ENCODE measurements around the gene S1PR4.

Gene S1PR4

GRCh38 chr19:3157096-3157845 is 21.3 kb upstream of the S1PR4 start:
- Histone ChIP-seq H3K9me3 (ENCODE audit: insufficient read depth, low read length) (no peaks in the 10 kb centered on the region), H3K4me2 (ENCODE audit: low read depth, low read length, poor library complexity, severe bottlenecking) (no peak overlapping the region), H3K27ac (ENCODE audit: low read depth, low read length) (no peak overlapping the region), H3K4me3 (ENCODE audit: insufficient read depth, low read length, poor library complexity, severe bottlenecking) (no peak overlapping the region), H3K79me2 (ENCODE audit: insufficient read depth, low read length) (no peaks in the 10 kb centered on the region), H2AFZ (ENCODE audit: low read depth, low read length, severe bottlenecking) (no peak overlapping the region), H3K36me3 (ENCODE audit: low read length) (no peaks in the 10 kb centered on the region), H3K27me3 (ENCODE audit: low read length) (no peaks in the 10 kb centered on the region), H3K9ac (ENCODE audit: low read length) (no peak overlapping the region), H3K9me2 (replicated peaks; ENCODE audit: insufficient read depth, low read length) (no peaks in the 10 kb centered on the region), H4K20me1 (ENCODE audit: low read depth, low read length) (no peaks in the 10 kb centered on the region), H3F3A (ENCODE audit: insufficient read depth) (no peaks in the 10 kb centered on the region)
- TF ChIP-seq EZH2phosphoT487 (conservative IDR thresholded peaks at IDR 0.05; ENCODE audit: low read length) (no peak), CTCF (IDR thresholded peaks at IDR 0.05; ENCODE audit: insufficient read depth, low read length, poor library complexity, severe bottlenecking) (no peak)

- H3K4me2 ChIP-seq (ENCODE audit: low read depth, low read length, poor library complexity, severe bottlenecking), result no peak overlapping the region
- no peaks in the 10 kb centered on the region for H4K20me1 ChIP-seq (ENCODE audit: low read depth, low read length)
- no peak overlapping the region for H3K27ac ChIP-seq (ENCODE audit: low read depth, low read length)
- no peak overlapping the region for H3K4me3 ChIP-seq (ENCODE audit: insufficient read depth, low read length, poor library complexity, severe bottlenecking)
- no peak overlapping the region for H2AFZ ChIP-seq (ENCODE audit: low read depth, low read length, severe bottlenecking)
- no peaks in the 10 kb centered on the region for H3K9me3 ChIP-seq (ENCODE audit: insufficient read depth, low read length)
- H3K27me3 ChIP-seq (ENCODE audit: low read length), result no peaks in the 10 kb centered on the region
- no peaks in the 10 kb centered on the region for H3K79me2 ChIP-seq (ENCODE audit: insufficient read depth, low read length)
- H3K9me2 ChIP-seq (replicated peaks; ENCODE audit: insufficient read depth, low read length), result no peaks in the 10 kb centered on the region
- TF ChIP-seq EZH2phosphoT487 (conservative IDR thresholded peaks at IDR 0.05; ENCODE audit: low read length) (no peak), CTCF (IDR thresholded peaks at IDR 0.05; ENCODE audit: insufficient read depth, low read length, poor library complexity, severe bottlenecking) (no peak)
- H3F3A ChIP-seq (ENCODE audit: insufficient read depth), result no peaks in the 10 kb centered on the region
- H3K36me3 ChIP-seq (ENCODE audit: low read length), result no peaks in the 10 kb centered on the region
- H3K9ac ChIP-seq (ENCODE audit: low read length), result no peak overlapping the region
Measured at GRCh38 chr19:3159565-3159964, 19.0 kb upstream of the S1PR4 start.

- H3K4me2 ChIP-seq (ENCODE audit: low read depth, low read length, poor library complexity, severe bottlenecking), result no peak overlapping the region
- H3K36me3 ChIP-seq (ENCODE audit: low read length), result no peaks in the 10 kb centered on the region
- H3K9ac ChIP-seq (ENCODE audit: low read length), result no peak overlapping the region
- no peaks in the 10 kb centered on the region for H3K9me3 ChIP-seq (ENCODE audit: insufficient read depth, low read length)
- TF ChIP-seq CTCF (IDR thresholded peaks at IDR 0.05; ENCODE audit: insufficient read depth, low read length, poor library complexity, severe bottlenecking), result no peak
- TF ChIP-seq EZH2phosphoT487 (conservative IDR thresholded peaks at IDR 0.05; ENCODE audit: low read length), result no peak
- no peaks in the 10 kb centered on the region for H3K79me2 ChIP-seq (ENCODE audit: insufficient read depth, low read length)
- no peaks in the 10 kb centered on the region for H4K20me1 ChIP-seq (ENCODE audit: low read depth, low read length)
- H3F3A ChIP-seq (ENCODE audit: insufficient read depth), result no peaks in the 10 kb centered on the region
- no peak overlapping the region for H3K27ac ChIP-seq (ENCODE audit: low read depth, low read length)
- H3K9me2 ChIP-seq (replicated peaks; ENCODE audit: insufficient read depth, low read length), result no peaks in the 10 kb centered on the region
- no peaks in the 10 kb centered on the region for H3K27me3 ChIP-seq (ENCODE audit: low read length)
- no peak overlapping the region for H3K4me3 ChIP-seq (ENCODE audit: insufficient read depth, low read length, poor library complexity, severe bottlenecking)
- H2AFZ ChIP-seq (ENCODE audit: low read depth, low read length, severe bottlenecking), result no peak overlapping the region
Measured at GRCh38 chr19:3160219-3160618, 18.4 kb upstream of the S1PR4 start.

Measured in SU-DHL-6 (cell line).